ENCODE measurements around the gene STBD1. TPM values are rescaled to one million over a fixed set of nuclear protein-coding genes. Genes with fewer than 3 reads are reported as not detected.

STBD1 gene
- total and polyA plus RNA-seq, 9 of the 15 experiments (the other 6 are each of a cell fraction or from before 2014, with no cell fraction given) = 0.08 to 0.64 (median 0.27) TPM; not detected in 2

GRCh38 chr4:76282941-76283689 is 23.4 kb upstream of the STBD1 start (continued):
- TF ChIP-seq CSDE1 (IDR thresholded peaks at IDR 0.05) (no peak), SAP30 (IDR thresholded peaks at IDR 0.05; ENCODE audit: borderline replicate concordance, insufficient read depth, low read depth, low read length, poor library complexity, severe bottlenecking) (no peak), FOXP4 (CRISPR knock-in tag; IDR thresholded peaks at IDR 0.05; ENCODE audit: borderline replicate concordance) (no peak), ZNF124 (CRISPR knock-in tag; IDR thresholded peaks at IDR 0.05) (no peak), ZNF57 (CRISPR knock-in tag; IDR thresholded peaks at IDR 0.05) (no peak), ETV6 (IDR thresholded peaks at IDR 0.05; ENCODE audit: borderline replicate concordance in 1 of 2, low read depth in 2 of 2, low read length in 1 of 2) (no peak), ETV6 (CRISPR knock-in tag; IDR thresholded peaks at IDR 0.05; ENCODE audit: borderline replicate concordance) (no peak), TSHZ1 (CRISPR knock-in tag; IDR thresholded peaks at IDR 0.05) (no peak), ZNF76 (CRISPR knock-in tag; IDR thresholded peaks at IDR 0.05; ENCODE audit: borderline replicate concordance) (no peak), SNAPC5 (CRISPR knock-in tag; IDR thresholded peaks at IDR 0.05) (no peak), PHF8 (IDR thresholded peaks at IDR 0.05; ENCODE audit: borderline replicate concordance, low read length) (no peak)
